Right lobe of liver (tissue), 4 donors: ENCODE results near the gene ZC3H7A.

Experiments used
- POLR2A ChIP-seq: fragments of 450-650 bp; IDR thresholded peaks from one replicate; pipeline ENCODE4 v1.6.1; 2017; ENCODE audit warnings: antibody characterized with exemption, mild to moderate bottlenecking
- TF ChIP-seq, protein P1 (sequence below), 4 donors: fragments of 200-600 bp in 3 of 4; fragments of 450-650 bp in 1 of 4; IDR thresholded peaks; one replicate each; pipeline versions ENCODE4 v1.5.1 to v1.8.0; 2016 to 2022; ENCODE audit warnings: antibody characterized with exemption in 4 of 4, mild to moderate bottlenecking in 2 of 4
- donor health status: DM: no; HTN: no; CAD: no.
- donor health status: DM: no; HTN: no; CAD: no.
- donor health status: DM: no; HTN: yes; CAD: no.

DNA sequence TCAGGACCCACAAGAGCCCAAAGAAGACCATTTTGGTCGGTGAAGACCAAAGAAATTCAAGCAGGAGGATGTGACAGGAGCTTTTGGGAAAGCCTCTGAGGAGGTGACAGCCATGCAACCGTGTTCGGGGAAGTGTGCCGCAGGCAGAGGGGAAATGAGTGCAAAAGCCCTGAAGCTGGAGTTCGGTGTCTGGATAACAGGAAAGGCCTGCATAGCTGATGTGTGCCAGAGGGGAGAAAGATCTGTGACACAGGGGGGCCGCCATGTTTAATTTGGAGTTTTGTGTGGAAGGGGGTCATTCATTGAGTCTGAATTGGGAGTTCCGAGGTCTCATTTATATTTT lies 870 bp upstream of the ZC3H7A start:
- TF ChIP-seq POLR2A = no peak
- TF ChIP-seq, protein P1, sequence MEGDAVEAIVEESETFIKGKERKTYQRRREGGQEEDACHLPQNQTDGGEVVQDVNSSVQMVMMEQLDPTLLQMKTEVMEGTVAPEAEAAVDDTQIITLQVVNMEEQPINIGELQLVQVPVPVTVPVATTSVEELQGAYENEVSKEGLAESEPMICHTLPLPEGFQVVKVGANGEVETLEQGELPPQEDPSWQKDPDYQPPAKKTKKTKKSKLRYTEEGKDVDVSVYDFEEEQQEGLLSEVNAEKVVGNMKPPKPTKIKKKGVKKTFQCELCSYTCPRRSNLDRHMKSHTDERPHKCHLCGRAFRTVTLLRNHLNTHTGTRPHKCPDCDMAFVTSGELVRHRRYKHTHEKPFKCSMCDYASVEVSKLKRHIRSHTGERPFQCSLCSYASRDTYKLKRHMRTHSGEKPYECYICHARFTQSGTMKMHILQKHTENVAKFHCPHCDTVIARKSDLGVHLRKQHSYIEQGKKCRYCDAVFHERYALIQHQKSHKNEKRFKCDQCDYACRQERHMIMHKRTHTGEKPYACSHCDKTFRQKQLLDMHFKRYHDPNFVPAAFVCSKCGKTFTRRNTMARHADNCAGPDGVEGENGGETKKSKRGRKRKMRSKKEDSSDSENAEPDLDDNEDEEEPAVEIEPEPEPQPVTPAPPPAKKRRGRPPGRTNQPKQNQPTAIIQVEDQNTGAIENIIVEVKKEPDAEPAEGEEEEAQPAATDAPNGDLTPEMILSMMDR (IDR thresholded peaks at IDR 0.05) = no peak
